Bone marrow (tissue), 2 donors: ENCODE measurements around the gene CUL1.

Experiments
- DNase-seq, 2 donors: peaks; one replicate each; lab custom pipeline; 2025; lab: John Stamatoyannopoulos, UW

The CUL1 gene

DNA sequence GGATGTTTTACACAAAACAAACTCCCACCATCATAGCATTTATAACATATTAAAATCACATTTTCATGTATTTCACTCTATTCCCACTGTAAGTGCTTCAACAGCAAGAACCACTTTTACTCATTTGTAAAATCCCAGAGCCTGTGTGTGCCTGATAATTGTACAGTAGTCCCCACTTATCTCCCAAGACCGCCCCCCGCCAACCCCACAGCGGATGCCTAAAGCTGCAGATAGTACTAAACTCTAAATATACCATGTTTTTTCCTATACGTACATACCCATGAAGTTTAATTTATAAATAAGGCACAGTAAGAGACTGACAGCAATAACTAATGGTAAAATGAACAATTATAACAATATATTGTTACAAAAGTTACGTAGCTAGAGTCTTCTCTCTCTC, 151.9 kb downstream of the CUL1 start:
- DNase-seq, result no peak
